GM18505 (cell line): ENCODE data around the gene HES1.
"Not testable (repeated sequence)": the region's sequence is repeated elsewhere in the genome, so short reads cannot be mapped to it uniquely, and the experiment has no call there.

ENCODE experiments used
- ATAC-seq: cut with Tn5 transposase; IDR thresholded peaks from one replicate; pipeline ENCODE4 v1.9.1; 2021; ENCODE audit not compliant: unreplicated experiment
- POLR2A ChIP-seq: IDR thresholded peaks from 4 replicates; pipeline ENCODE4 v1.6.1; 2011; ENCODE audit warnings: borderline replicate concordance; ENCODE audit not compliant: insufficient read depth, insufficient read length; ENCODE audit errors: extremely low read depth

The HES1 gene

DNA sequence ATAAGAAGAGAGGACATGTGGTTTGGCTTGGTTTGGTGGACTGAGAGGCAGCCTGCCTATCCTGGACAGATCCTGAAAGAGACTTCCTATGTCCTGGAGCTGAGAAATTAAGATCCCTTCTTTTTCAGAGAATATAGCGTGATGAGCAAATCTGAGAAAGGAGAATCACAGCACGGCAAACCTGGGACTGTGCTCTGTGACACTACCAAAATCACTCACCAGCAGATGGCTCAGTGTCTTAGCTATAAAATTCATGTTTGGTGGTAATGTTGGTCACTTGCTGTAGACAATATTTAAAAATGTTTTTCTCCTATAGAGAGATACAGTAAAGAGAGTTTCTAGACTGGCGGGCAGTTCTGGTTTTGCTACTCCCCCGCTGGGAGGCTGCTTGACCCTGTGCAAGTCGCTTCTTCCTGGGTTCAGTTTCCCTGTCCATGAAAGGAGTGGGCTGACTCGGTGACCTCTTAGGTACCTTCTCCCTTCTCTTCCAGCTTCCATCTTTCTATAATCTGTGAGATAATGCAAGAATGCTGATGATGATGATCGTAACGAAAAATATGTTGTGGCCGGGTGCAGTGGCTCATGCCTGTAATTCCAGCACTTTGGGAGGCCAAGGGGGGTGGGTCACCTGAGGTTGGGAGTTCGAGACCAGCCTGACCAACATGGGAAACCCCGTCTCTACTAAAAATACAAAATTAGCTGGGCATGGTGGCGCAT, 7.6 kb upstream of the HES1 start:
- ATAC-seq: no peak
- no peak for TF ChIP-seq POLR2A

DNA sequence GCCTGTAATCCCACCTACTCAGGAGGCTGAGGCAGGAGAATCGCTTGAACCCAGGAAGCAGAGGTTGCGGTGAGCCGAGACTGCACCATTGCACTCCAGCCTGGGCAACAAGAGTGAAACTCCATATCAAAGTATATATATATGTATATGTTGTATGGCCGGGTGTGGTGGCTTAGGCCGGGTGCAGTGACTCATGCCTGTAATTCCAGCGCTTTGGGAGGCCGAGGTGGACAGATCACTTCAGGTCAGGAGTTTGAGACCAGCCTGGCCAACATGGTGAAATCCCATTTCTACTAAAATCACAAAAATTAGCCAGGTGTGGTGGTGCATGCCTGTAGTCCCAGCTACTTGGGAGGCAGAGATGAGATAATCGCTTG, 7.0 kb upstream of the HES1 start:
- not testable (repeated sequence) for ATAC-seq

DNA sequence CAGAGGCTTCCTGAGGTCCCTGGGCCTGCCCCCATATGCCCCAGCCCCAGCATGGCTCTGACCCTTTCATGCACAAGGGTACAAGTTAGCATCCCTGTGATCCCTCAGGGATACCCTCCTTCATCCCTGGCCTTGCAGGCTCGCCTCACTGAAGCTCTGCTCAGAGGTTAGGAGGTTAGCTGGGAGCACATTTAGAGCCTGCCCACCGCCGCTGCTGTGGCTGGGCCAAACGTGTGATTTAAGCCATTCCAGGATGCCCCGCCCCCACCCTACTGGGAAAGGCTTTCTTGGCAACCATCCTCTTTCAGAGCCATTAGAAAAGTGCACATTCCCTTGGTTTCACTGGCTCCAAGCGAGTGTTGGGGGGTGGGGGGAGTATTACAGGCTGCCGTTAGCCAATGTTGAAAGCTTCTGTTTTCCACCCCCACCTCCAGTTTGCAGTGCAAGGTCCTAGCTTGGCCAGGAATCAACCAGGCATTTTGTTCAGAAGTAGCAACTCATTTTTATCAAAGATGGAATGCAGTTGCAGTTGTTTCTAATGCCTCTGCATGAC, 6.3 kb upstream of the HES1 start:
- no peak for ATAC-seq
- no peak for TF ChIP-seq POLR2A

DNA sequence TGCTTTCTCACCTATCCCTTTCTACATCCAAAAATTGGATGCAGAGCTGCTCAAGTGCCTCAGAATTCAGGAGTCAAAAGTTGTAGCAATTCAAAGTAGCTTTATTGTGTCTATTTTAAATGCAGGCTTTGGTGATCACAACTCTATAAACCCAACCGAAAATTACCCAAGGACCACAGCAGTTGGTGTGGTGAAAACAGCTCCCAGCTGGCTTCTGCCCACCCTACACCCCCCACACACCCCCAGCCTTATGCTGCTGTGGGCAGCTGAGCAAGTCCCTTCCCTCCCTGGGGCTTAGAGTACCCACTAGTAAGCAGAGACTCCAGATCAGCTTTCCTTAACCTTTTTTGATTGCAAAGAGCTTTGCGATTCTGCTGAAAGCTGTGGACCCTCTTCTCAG, 5.8 kb upstream of the HES1 start:
- TF ChIP-seq POLR2A: no peak

DNA sequence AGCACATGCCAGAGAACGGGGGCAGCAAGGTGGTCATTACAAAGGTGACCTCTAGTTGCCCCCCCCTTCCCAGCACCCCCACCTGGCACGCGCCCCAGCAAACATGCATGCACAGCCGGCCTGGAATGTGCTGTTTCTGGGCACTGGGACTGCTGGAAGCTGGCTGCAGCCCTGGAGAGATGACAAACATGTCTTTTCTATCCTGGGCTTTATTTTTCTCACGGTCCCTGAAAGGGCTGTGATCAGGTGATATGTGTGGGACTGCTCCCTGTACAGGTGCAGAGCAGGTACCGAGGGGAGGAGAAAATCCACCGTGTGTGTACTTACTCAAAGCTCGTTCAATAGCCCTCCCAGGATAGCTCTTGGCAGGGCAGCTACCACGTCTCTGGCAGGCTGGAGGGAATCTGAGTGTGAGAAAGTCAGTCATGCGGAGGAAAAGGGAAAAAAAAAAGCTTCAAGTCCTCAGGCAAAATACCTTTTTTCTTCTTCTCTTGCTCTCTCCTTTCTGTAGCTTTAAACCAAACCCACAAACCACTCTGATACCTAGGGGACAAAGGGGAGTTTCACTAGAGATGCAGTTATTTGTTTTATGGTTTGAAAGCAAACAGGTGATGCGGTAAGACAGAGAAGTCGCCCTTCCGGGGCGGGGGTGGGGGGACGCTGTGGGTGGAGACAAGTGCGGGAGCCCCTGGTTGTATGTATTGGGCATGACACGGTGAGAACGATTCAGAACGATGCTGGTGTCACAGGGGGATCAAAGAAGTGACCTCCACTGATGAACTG, 5.0 kb upstream of the HES1 start:
- TF ChIP-seq POLR2A: no peak
- peak; percentile 44 for ATAC-seq

More for the DNA sequence above, 5.8 kb upstream of the HES1 start:
- ATAC-seq: no peak

DNA sequence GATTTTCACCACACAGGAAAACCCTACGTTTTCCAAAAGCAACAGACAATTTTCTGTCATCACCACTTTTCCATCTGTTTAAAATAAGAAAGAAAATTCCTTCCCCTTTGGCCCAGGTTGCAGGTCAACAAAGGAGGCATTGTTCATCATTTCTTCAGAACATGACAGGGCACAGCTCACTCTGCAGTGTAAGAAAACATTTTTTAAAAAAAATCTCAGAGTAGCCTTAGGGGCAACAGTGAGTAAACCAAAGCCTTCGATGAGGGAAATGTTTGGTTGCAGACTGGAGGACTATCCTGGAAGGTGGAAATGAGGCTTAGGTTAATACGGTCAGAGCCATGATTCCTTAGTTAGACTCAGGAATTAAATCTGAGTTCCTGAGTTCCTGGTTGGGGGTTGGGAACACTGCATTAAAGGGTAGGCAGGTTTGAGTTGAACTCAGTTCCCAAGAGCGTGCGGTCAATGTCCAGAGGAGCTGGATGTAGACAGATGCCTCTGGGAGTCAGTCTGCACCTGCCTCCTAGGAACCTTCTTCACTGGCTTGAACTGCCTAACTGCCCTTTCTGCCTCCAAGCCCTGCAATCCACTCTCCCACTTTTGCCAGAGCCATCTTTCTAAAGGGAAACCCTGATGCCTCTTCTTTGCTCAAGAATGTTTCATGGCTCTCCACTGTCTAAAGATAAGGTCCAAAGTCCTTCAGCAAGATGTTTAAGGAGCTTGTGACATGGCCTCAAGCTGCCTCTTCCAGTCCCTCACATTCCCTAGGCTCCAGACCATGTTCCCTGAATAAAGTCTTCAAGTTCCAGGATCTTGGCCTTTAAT, 3.3 kb upstream of the HES1 start:
- TF ChIP-seq POLR2A: no peak
- no peak for ATAC-seq

DNA sequence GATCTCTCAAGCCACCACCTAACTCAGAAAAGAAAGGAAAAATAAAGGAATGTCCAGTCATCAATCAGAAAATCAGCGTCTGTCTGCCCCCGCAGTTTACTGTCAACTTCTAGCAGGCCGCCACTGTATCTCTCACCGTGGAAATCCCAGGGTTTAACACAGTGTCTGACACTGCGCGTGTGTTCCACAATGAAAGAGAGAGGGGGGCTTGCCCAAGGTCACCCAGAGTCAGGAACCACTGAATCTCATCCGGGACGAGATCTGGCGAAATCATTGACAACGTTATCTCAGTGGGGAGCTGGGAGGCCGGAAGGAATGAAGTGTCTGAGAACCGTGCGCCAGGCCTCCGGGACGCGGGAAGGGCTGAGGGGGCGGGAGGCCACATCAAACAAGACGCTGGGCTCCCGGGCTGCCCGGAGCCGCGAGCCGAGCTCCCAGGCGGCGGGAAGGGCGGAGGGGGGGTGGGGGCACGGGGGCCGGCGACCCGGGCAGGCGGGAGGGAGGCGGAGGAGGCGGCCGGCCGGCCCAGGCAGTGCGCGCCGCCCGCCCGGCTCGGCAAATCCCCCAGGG, 2.2 kb upstream of the HES1 start:
- no peak for TF ChIP-seq POLR2A

DNA sequence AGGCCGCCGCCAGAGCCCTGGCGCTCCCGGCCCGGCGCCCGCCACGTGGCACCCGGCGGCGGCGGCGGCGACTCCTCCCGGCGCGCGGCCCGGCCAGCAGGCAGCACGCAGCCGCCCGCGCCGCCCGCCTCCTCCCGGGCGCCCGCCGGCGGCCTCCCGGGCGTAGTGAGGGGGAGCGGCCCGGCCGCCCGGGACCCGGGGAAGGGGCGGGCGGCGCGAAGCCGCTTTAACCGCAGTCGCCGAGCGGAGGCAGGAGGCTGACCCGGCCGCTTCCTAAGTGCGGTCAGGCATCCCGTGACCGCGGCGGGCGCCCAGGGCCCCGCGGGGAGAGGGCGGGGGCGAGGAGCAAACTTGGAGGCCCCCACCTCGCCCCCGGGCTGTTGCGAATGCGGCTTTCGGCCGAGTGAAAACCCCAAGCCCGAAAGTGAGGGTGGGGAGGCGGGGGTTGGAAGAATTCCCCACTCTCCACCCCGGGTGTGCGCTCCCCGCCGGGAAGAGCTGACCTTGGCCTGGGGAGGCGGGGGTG, 1.7 kb upstream of the HES1 start:
- TF ChIP-seq POLR2A: peak; percentile 52
- ATAC-seq: peak; percentile 24

More for the DNA sequence above, 2.2 kb upstream of the HES1 start:
- no peak for ATAC-seq

DNA sequence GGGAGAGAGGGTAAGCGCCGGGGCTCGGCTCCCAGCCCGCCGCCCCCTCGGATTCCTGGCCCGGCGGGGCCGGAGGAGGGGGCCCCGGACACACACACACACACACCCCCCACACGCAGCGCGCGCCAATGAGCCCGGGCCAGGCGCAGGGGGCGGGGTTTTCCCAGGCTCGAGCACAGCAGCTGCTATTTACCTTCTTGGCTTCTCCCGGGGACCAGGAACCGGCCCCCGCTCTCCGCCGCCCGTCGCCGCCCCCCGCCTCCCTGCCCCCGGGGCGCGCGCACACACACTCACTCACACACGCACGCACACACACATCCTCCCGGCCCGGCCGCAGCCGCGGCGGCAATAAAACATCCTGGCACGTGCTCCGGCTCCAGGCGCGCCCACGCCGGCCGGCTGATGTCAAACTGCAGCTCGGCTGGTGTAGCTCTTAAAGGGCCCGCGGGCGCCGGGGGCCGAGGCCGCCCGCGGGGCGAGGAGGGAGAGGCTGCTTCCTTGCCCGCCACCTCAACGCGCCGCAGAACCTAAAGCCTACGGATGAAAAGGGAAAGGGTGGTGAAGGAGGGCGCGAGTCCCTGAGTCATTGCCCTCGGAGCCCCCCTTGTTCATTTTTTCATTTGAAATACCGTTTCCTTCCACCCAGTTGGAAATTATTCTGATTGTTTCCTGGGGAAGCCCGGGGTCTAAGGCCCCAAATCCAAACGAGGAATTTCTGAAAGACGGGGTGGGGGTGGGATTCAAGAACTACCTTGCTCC, 1.0 kb upstream of the HES1 start:
- TF ChIP-seq POLR2A: no peak
- ATAC-seq: peak; percentile 37

DNA sequence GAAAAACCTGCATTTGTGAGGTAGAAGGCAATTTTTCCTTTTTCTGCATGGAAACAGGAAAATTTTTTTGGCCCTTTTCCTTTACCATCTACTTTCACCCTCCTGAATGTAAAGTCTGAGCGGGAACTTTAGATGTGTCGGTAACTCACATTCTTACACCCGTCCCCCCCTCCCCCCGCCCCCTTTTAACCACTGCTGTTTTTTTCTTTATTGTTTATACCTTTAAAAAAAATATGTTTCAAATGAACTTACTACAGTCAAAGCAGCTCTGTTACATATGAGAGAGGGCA, 487 bp upstream of the HES1 start:
- TF ChIP-seq POLR2A: no peak
- ATAC-seq: no peak

DNA sequence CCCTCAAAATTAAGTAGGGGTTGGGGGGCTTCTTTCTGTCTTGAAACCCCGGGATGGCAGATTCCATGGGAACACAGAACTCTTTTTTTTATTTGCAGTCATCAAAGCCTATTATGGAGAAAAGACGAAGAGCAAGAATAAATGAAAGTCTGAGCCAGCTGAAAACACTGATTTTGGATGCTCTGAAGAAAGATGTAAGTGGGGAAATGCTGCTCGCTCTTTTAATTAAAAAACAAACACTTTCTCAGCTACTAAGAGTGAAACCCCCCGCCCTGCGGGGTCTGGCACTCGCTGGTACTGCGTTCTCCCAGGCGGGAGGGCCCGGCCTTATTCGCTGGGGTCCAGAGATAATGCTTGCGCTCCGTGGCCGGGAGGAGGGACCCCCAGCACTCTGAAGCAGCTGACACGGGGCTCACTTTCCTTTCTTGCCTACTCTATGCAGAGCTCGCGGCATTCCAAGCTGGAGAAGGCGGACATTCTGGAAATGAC, 615 bp downstream of the HES1 start:
- ATAC-seq: no peak
- no peak for TF ChIP-seq POLR2A

DNA sequence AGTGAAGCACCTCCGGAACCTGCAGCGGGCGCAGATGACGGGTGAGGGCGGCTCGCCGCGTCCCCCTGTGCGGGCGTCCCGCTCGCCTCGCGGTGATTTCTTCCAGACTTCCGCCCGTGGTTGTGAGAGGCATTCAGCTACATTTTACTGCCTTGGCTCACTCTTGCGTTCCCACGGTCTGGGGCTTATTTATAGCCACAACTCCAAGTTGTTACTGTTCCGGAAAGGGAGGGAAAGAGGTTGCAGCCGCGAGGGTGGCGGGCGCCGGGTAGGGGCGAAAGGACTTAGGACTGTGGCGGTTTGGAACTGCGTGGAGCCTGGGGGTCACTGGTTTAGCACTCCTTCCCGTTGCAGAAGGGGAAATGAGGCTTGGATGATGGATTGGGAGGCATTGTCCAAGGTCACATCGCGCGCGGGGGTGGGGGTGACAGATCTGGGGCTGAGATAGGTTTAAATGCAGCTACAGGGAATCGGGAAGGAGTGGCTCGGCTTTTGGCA, 1.1 kb downstream of the HES1 start:
- ATAC-seq: no peak
- TF ChIP-seq POLR2A: no peak
